WERI-Rb-1 (cell line): ENCODE measurements around the gene ANO7.

Experiments used
- DNase-seq: peaks from one replicate; pipeline ENCODE4 v3.0.0-alpha.2; 2020
- H3K27ac ChIP-seq: fragments of 250-450 bp; sonication (Bioruptor Pico); 2 replicates; pipeline ENCODE4 v1.5.1; 2020; ENCODE audit warnings: mild to moderate bottlenecking, moderate library complexity
- H3K27me3 ChIP-seq: fragments of 250-450 bp; sonication (Bioruptor Pico); 2 replicates; pipeline ENCODE4 v1.5.1; 2021; ENCODE audit warnings: mild to moderate bottlenecking, low read depth, moderate library complexity; ENCODE audit not compliant: insufficient read depth, severe bottlenecking
- H3K36me3 ChIP-seq: fragments of 250-450 bp; sonication (Bioruptor Pico); 2 replicates; pipeline ENCODE4 v1.5.1; 2020; ENCODE audit warnings: mild to moderate bottlenecking, moderate library complexity
- H3K4me3 ChIP-seq: 2 replicates; pipeline ENCODE4 v1.5.1; 2011; ENCODE audit warnings: low read depth, mild to moderate bottlenecking, control low read depth, low read length
- H3K9me3 ChIP-seq: fragments of 250-450 bp; sonication (Bioruptor Pico); 2 replicates; pipeline ENCODE4 v1.5.1; 2021; ENCODE audit warnings: mild to moderate bottlenecking, moderate library complexity; ENCODE audit not compliant: severe bottlenecking
- CTCF ChIP-seq: IDR thresholded peaks from 2 replicates; pipeline ENCODE4 v1.5.1; 2011; ENCODE audit warnings: low read depth, mild to moderate bottlenecking, control low read depth, inconsistent platforms, low read length

The ANO7 gene

DNA sequence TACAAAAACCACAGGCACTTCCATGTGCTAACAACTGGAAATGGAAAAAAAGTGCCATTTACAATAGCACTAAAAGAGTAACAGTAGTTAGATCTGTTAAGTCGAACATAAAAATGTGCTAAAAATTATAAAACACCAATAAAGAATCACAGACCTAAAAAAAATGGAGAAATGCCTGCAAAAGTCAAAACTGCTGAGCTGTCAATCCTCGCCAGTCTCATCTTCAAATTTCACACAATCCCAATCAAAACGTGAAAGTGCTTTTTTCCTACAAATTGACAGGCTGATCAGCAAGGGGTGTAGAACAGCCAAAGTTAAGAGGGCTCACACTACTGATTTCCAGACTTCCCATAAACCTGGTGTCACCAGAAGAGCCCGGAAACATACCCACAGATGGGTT lies 53.2 kb downstream of the ANO7 start:
- Histone ChIP-seq H3K4me3 (no peak overlapping the region), H3K27ac (no peak overlapping the region), H3K36me3 (peaks cover 95% of the 10 kb centered on the region), H3K9me3 (no peaks in the 10 kb centered on the region), H3K27me3 (no peaks in the 10 kb centered on the region)
- no peak for TF ChIP-seq CTCF
- DNase-seq, result no peak

- Histone ChIP-seq H3K9me3 (no peaks in the 10 kb centered on the region), H3K27ac (no peak overlapping the region), H3K27me3 (no peaks in the 10 kb centered on the region), H3K4me3 (no peak overlapping the region), H3K36me3 (peaks cover 95% of the 10 kb centered on the region)
- no peak for DNase-seq
- TF ChIP-seq CTCF, result no peak
Measured at GRCh38 chr2:241242306-241242705, 53.8 kb downstream of the ANO7 start.

DNA sequence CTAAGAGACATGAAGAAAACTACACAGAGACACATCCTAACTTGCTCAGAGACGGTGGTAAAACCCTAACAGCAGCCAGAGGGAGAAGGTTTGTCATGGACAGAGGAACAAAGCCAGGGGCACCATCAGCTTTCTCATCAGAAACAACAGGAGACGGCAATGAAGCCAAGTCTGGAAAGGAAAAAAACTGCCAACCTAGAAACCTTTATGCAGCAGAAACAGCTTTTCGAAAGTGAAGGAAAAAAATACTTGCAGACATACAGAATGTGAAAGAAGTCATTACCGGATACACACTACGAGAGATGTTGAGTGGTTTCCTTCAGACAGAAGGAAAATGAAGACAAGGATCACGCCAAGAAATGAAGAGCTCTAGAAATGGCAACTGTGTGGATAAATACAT lies 55.9 kb downstream of the ANO7 start:
- DNase-seq, result no peak
- no peaks in the 10 kb centered on the region for H3K27me3 ChIP-seq
- H3K36me3 ChIP-seq, result peaks cover 95% of the 10 kb centered on the region
- no peaks in the 10 kb centered on the region for H3K9me3 ChIP-seq
- no peak overlapping the region for H3K4me3 ChIP-seq
- H3K27ac ChIP-seq, result no peak overlapping the region
- no peak for TF ChIP-seq CTCF

DNA sequence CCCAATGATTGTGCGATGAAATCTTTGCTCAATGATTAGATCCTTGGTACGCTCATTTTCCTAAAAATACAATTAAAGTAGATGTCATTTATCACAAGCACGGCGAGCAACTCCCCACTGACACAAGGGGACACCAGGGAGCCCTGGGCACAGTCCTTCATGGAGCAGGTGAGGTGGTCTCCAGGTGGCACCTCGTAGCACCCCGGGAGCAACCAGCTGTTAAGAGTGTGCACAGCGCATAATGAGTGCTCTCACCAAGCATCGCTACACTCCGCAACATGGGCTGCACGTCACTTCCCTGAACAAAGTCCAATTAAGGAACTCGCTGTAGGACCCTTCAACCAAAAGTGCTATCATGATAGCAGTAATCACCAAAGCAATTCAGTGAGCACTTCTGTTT lies 59.8 kb downstream of the ANO7 start:
- TF ChIP-seq CTCF, result no peak

DNA sequence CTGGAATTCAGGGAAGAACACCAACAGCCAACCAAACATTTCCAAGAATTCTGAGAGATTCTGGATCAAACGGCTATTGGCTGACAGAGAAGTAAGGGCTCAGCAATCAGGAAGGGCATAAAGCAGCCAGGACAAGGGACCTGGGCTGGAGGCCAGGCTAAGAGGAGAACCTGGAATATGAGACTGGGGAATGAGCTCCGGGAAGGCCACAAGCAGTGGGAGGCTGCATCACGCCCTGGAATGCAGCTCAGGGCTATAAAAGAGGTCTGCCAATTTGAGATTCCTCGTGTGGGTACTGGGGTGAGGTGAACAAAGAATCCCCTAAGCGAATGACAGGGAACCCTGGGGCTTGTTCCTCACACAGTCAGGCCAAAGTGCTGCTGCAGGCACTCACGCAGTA lies 60.4 kb downstream of the ANO7 start:
- no peak for DNase-seq
- Histone ChIP-seq H3K4me3 (no peak overlapping the region), H3K27ac (no peak overlapping the region), H3K9me3 (no peaks in the 10 kb centered on the region), H3K36me3 (peaks cover 99% of the 10 kb centered on the region), H3K27me3 (no peaks in the 10 kb centered on the region)
- no peak for TF ChIP-seq CTCF

More for the DNA sequence above, 59.8 kb downstream of the ANO7 start:
- Histone ChIP-seq H3K36me3 (peaks cover 98% of the 10 kb centered on the region), H3K27ac (no peak overlapping the region), H3K27me3 (no peaks in the 10 kb centered on the region), H3K4me3 (no peak overlapping the region), H3K9me3 (no peaks in the 10 kb centered on the region)
- DNase-seq, result no peak

DNA sequence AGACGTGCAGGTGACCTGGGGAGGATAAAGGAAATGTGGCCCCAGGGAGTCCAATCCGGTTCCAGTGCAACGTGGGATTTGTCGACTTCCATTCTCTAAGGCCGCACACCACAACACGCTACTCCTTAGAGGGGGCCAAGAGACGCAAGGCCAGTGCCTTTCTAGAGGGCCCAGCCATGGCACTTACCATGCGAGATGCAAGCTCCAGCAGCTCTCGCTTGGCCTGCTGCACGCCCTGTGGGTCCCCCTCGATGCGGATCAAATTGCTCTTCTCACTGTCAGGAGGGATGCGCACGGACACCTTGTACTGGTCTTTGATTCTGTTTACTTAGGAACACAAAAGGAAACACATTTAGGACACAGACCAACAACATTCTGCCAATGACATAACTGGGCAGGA lies 61.2 kb downstream of the ANO7 start:
- TF ChIP-seq CTCF, result no peak
- H3K36me3 ChIP-seq, result peaks cover 97% of the 10 kb centered on the region
- no peak overlapping the region for H3K27ac ChIP-seq
- H3K9me3 ChIP-seq, result no peaks in the 10 kb centered on the region
- H3K4me3 ChIP-seq, result no peak overlapping the region
- DNase-seq, result no peak
- H3K27me3 ChIP-seq, result no peaks in the 10 kb centered on the region
